Astrocyte (in vitro differentiated cells and primary cell): Measurements from ENCODE around the gene RILP.

Experiments
- CTCF ChIP-seq: IDR thresholded peaks from 2 replicates; pipeline ENCODE4 v1.5.1; 2011; ENCODE audit warnings: low read depth, mild to moderate bottlenecking, inconsistent platforms, low read length, moderate library complexity; ENCODE audit not compliant: insufficient read depth
- EZH2 ChIP-seq: IDR thresholded peaks from 2 replicates; pipeline ENCODE4 v1.6.1; 2012; ENCODE audit warnings: mild to moderate bottlenecking, low read length, inconsistent platforms; ENCODE audit not compliant: insufficient read depth

- TF ChIP-seq CTCF (no peak), EZH2 (no peak)
These were observed 51.8 kb downstream of the RILP start for GRCh38 chr17:1597861-1598342.
